Stomach smooth muscle (tissue), 2 donors: ENCODE data around the gene CARM1.
A peak's percentile ranks its signal among the peaks of the same experiment; 100 is the strongest.
"Not testable (repeated sequence)": the region's sequence is repeated elsewhere in the genome, so short reads cannot be mapped to it uniquely, and the experiment has no call there.

Experiments
- H3K27ac ChIP-seq: one replicate; pipeline ENCODE4 v1.7.0; 2013; ENCODE audit warnings: mild to moderate bottlenecking, low read length, inconsistent platforms
- H3K27me3 ChIP-seq, 2 donors: one replicate each; pipeline ENCODE4 v1.7.0; 2013; ENCODE audit warnings: low read length in 2 of 2; ENCODE audit not compliant: insufficient read depth in 2 of 2, control insufficient read depth in 1 of 2
- H3K36me3 ChIP-seq, 2 donors: one replicate each; pipeline ENCODE4 v1.7.0; 2013; ENCODE audit warnings: low read length in 2 of 2; ENCODE audit not compliant: control insufficient read depth in 2 of 2, insufficient read depth in 2 of 2
- H3K4me1 ChIP-seq: one replicate; pipeline ENCODE4 v1.7.0; 2013; ENCODE audit warnings: low read length; ENCODE audit not compliant: control insufficient read depth, insufficient read depth
- H3K4me3 ChIP-seq, 2 donors: one replicate each; pipeline ENCODE4 v1.7.0; 2013; ENCODE audit warnings: low read length in 2 of 2
- H3K9ac ChIP-seq, 2 donors: one replicate each; pipeline ENCODE4 v1.7.0; 2013; ENCODE audit warnings: low read length in 2 of 2, mild to moderate bottlenecking in 1 of 2
- H3K9me3 ChIP-seq, 2 donors: one replicate each; pipeline ENCODE4 v1.7.0; 2013; ENCODE audit warnings: low read length in 2 of 2; ENCODE audit not compliant: control insufficient read depth in 2 of 2
- donor health status: healthy.
- donor health status: Pancreatic carcinoma.

CARM1 gene

DNA sequence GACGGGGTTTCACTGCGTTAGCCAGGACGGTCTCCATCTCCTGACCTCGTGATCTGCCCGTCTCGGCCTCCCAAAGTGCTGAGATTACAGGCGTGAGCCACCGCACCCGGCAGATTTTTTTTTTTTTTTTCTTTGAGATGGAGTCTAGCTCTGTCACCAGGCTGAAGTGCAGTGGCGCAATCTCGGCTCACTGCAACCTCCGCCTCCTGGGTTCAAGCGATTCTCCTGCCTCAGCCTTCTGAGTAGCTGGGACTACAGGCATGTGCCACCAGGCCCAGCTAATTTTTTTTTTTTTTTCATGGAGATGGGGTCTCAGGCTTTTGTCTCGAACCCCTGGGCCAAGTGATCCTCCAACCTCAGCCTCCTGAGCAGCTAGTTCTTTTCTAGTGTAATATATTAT, 70.3 kb downstream of the CARM1 start:
- not testable (repeated sequence) for H3K36me3 ChIP-seq, H3K4me1 ChIP-seq, H3K4me3 ChIP-seq, H3K27ac ChIP-seq, H3K9ac ChIP-seq, H3K27me3 ChIP-seq, H3K9me3 ChIP-seq

GRCh38 chr19:10943412-10943811, 72.1 kb downstream of the CARM1 start:
- not testable (repeated sequence) for H3K9me3 ChIP-seq, H3K27me3 ChIP-seq, H3K4me1 ChIP-seq, H3K9ac ChIP-seq, H3K36me3 ChIP-seq, H3K4me3 ChIP-seq, H3K27ac ChIP-seq

DNA sequence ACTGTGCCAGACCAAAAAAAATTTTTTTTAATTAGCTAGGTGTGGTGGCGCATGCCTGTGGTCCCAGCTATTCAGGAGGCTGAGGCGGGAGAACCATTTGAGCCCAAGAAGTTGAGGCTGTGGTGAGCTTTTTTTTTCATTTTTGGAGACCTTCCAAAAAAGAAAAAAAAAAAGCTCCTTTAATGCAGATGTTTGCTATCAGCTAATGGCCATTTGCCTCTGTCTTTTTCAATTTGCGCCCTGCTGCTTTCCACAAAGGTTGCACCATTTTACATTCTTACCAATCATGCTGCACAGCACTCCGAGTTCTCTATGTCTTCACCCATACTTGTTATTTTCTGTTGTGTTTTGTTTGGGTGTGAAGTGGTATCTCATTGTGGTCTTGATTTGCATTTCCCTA, 73.9 kb downstream of the CARM1 start:
- Histone ChIP-seq H3K27me3 (no peaks in the 10 kb centered on the region), H3K9ac (no peak overlapping the region), H3K9me3 (no peaks in the 10 kb centered on the region), H3K4me1 (peaks cover 3% of the 10 kb centered on the region), H3K27ac (no peak overlapping the region), H3K36me3 (no peaks in the 10 kb centered on the region), H3K4me3 (no peak overlapping the region)

GRCh38 chr19:10946958-10947657, 75.8 kb downstream of the CARM1 start:
- Histone ChIP-seq H3K4me1 (peaks cover under 1% of the 10 kb centered on the region), H3K27ac (no peak overlapping the region), H3K9ac (no peak overlapping the region), H3K36me3 (no peaks in the 10 kb centered on the region), H3K27me3 (no peaks in the 10 kb centered on the region), H3K9me3 (no peaks in the 10 kb centered on the region), H3K4me3 (no peak overlapping the region)

- Histone ChIP-seq H3K27ac (no peak overlapping the region), H3K9ac (no peak overlapping the region), H3K36me3 (no peaks in the 10 kb centered on the region), H3K4me3 (no peak overlapping the region), H3K27me3 (no peaks in the 10 kb centered on the region), H3K9me3 (no peaks in the 10 kb centered on the region), H3K4me1 (no peaks in the 10 kb centered on the region)
Observed at GRCh38 chr19:10952809-10953208, 81.5 kb downstream of the CARM1 start.

GRCh38 chr19:10959277-10959968, 88.1 kb downstream of the CARM1 start:
- H3K36me3 ChIP-seq, H3K27ac ChIP-seq, H3K9me3 ChIP-seq, H3K27me3 ChIP-seq: not testable (repeated sequence)
- peaks cover 11% of the 10 kb centered on the region for H3K4me1 ChIP-seq
- peak overlapping the region in 1 of 2 donors; percentile 88 for H3K4me3 ChIP-seq
- H3K9ac ChIP-seq, result peak overlapping the region in 1 of 2 donors; percentile 92

DNA sequence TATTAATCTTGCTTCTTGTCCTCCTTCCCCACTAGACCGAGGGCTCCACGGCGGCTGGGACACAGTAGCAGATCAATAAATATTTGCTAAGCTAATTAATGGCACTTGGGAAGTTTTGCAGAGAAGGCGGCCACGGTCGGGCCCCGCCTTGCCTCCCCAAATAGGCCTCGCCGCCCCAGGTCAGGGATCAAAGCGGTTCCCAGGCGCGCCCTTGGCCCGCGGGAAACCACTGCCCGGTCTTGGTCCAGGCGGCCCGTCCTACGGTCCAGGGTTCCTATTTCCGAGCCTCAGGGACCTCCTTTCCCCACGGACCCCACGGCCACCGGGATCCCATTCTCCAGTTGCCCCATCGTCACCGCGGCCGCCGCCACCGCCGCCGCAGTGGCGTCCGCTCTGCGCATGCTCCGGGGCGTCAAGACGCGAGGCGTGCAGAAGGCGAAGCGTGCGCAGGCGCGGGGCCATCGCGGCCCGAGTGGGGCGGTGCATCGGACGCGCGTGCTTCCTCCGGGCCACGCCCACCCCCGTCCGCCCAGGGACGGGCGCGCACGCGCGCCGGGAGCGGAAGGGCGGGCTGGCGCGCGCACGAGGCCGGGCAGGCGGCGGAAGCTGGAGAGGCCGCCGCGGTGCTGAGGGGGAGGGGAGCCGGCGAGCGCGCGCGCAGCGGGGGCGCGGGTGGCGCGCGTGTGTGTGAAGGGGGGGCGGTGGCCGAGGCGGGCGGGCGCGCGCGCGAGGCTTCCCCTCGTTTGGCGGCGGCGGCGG, 89.1 kb downstream of the CARM1 start, which contains the start of gene SMARCA4:
TSS of gene SMARCA4 (plus strand) at position 717 of the 759 bp plus-strand sequence. CDS start 23,122 bp downstream, outside the sequence.
- H3K4me3 ChIP-seq, result peak within 1 kb of the TSS; percentile 88 to 92
- no peaks in the 10 kb centered on the region for H3K9me3 ChIP-seq
- no peaks in the 10 kb centered on the region for H3K36me3 ChIP-seq
- peak within 1 kb of the TSS; percentile 85 for H3K27ac ChIP-seq
- no peaks in the 10 kb centered on the region for H3K27me3 ChIP-seq
- H3K4me1 ChIP-seq, result peaks cover 11% of the 10 kb centered on the region
- peak within 1 kb of the TSS; percentile 94 to 95 for H3K9ac ChIP-seq

DNA sequence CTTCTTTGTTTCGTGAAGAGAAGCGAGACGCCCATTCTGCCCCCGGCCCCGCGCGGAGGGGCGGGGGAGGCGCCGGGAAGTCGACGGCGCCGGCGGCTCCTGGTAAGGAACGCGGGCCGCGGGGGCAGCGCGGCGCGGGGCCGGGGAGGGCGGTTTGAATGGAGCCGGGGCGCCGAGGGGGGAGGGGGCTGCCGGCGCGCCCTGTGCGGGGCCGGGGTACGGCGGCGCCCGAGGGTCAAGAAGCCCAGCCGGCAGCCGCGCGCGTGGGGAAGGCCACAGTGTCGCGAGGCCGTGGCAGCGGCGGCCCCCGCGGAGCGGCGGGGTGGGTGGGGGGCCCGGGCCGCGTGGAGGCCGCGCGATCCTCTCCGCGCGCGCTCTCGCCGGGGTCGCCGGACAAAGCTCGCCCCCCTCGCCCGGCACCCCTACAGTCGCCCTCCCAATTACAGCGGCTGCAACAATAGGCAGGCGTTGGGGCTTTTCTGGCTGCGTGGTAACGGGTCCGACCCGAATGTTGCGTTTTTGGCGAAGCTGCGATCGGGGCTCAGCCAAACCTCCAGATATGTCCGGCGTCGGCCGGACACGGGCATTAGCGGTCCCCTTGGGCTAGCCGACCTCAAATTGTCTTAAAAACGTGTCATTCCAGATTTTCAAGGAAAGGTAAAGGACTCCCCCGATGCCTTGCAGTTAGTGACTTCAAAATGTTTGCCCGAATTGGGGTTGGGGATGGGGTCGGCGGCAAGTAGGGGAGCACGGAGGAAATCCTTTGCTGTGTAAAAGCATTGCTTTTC, 89.9 kb downstream of the CARM1 start:
- H3K36me3 ChIP-seq, result no peaks in the 10 kb centered on the region
- peak overlapping the region; percentile 84 to 94 for H3K9ac ChIP-seq
- no peaks in the 10 kb centered on the region for H3K9me3 ChIP-seq
- peaks cover 11% of the 10 kb centered on the region for H3K4me1 ChIP-seq
- H3K27ac ChIP-seq, result peak overlapping the region; percentile 67
- peak overlapping the region; percentile 88 to 92 for H3K4me3 ChIP-seq
- H3K27me3 ChIP-seq, result no peaks in the 10 kb centered on the region

DNA sequence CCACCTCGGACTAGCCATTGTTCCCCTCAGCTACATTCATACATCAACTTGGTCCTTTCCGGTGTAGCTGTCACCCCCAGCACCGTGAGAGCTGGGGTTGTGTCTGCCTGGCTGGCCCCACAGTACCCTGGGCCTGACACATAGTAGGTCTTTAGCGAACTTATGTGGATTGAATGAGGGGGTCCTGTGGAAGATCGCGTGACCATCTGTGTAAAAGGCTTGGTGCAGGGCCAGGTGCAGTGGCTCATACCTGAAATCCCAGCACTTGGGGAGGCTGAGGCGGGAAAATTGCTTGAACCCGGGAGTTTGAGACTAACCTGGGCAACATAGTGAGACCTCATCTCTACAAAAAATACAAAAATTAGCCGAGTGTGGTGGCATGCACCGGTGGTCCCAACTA, 91.5 kb downstream of the CARM1 start:
- H3K4me1 ChIP-seq, result peaks cover 11% of the 10 kb centered on the region
- peak overlapping the region in 1 of 2 donors; percentile 15 for H3K4me3 ChIP-seq
- H3K9ac ChIP-seq, result no peak overlapping the region
- H3K36me3 ChIP-seq, result no peaks in the 10 kb centered on the region
- H3K27me3 ChIP-seq, result no peaks in the 10 kb centered on the region
- H3K9me3 ChIP-seq, result no peaks in the 10 kb centered on the region
- H3K27ac ChIP-seq, result no peak overlapping the region

- Histone ChIP-seq H3K4me1 (peaks cover 11% of the 10 kb centered on the region), H3K36me3 (no peaks in the 10 kb centered on the region), H3K27ac (no peak overlapping the region), H3K9ac (no peak overlapping the region), H3K27me3 (no peaks in the 10 kb centered on the region), H3K9me3 (no peaks in the 10 kb centered on the region), H3K4me3 (no peak overlapping the region)
Observed at GRCh38 chr19:10963865-10964264, 92.5 kb downstream of the CARM1 start.
